PFSK-1 (cell line): ENCODE data around the gene ITGA7.

Experiments
- FOXP2 ChIP-seq: optimal IDR thresholded peaks from 2 replicates; pipeline ENCODE3; 2011; ENCODE audit warnings: borderline replicate concordance, control low read depth, inconsistent platforms; ENCODE audit not compliant: insufficient read depth; ENCODE audit errors: extremely low read length, extremely low read depth
- POLR2AphosphoS5 ChIP-seq: IDR thresholded peaks from 2 replicates; pipeline ENCODE4 v1.6.1; 2012; ENCODE audit warnings: low read depth, mild to moderate bottlenecking, control low read depth, low read length, moderate library complexity
- SIN3A ChIP-seq: IDR thresholded peaks from 2 replicates; pipeline ENCODE4 v1.6.1; 2012; ENCODE audit warnings: mild to moderate bottlenecking, low read length, moderate library complexity, borderline replicate concordance; ENCODE audit not compliant: insufficient read depth
- TAF1 ChIP-seq: IDR thresholded peaks from 2 replicates; pipeline ENCODE4 v1.6.1; 2012; ENCODE audit warnings: low read length, control low read depth, borderline replicate concordance; ENCODE audit not compliant: insufficient read depth
- TF ChIP-seq, protein P1 (sequence below), 2 experiments: IDR thresholded peaks; 2 replicates each; pipeline versions ENCODE4 v1.6.1 to v1.8.0; 2011 to 2012; ENCODE audit warnings: low read depth in 2 of 2, low read length in 2 of 2, control low read depth in 1 of 2, inconsistent platforms in 1 of 2, mild to moderate bottlenecking in 1 of 2, moderate library complexity in 1 of 2; ENCODE audit not compliant: insufficient read depth in 1 of 2

The ITGA7 gene

DNA sequence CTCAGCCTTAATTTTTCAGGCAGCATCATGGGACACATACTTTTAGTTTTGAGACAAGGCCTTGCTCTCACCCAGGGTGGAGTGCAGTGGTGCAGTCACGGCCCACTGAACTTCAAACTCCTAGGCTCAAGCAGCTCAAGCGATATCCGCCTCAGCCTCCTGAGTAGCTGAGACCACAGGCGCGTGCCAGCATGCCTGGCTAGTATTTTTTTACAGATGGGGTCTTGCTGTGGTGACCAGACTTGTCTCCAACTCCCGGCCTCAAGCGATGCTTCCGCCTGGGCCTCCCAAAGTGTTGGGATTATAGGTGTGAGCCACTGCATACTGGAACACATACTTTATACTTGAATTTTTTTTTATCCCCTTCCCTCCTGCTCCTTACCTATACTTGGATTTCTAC lies 15.2 kb upstream of the ITGA7 start:
- TF ChIP-seq TAF1 = no peak
- TF ChIP-seq SIN3A = no peak
- TF ChIP-seq FOXP2 = no peak
- TF ChIP-seq, protein P1, sequence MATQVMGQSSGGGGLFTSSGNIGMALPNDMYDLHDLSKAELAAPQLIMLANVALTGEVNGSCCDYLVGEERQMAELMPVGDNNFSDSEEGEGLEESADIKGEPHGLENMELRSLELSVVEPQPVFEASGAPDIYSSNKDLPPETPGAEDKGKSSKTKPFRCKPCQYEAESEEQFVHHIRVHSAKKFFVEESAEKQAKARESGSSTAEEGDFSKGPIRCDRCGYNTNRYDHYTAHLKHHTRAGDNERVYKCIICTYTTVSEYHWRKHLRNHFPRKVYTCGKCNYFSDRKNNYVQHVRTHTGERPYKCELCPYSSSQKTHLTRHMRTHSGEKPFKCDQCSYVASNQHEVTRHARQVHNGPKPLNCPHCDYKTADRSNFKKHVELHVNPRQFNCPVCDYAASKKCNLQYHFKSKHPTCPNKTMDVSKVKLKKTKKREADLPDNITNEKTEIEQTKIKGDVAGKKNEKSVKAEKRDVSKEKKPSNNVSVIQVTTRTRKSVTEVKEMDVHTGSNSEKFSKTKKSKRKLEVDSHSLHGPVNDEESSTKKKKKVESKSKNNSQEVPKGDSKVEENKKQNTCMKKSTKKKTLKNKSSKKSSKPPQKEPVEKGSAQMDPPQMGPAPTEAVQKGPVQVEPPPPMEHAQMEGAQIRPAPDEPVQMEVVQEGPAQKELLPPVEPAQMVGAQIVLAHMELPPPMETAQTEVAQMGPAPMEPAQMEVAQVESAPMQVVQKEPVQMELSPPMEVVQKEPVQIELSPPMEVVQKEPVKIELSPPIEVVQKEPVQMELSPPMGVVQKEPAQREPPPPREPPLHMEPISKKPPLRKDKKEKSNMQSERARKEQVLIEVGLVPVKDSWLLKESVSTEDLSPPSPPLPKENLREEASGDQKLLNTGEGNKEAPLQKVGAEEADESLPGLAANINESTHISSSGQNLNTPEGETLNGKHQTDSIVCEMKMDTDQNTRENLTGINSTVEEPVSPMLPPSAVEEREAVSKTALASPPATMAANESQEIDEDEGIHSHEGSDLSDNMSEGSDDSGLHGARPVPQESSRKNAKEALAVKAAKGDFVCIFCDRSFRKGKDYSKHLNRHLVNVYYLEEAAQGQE (IDR thresholded peaks at IDR 0.05; ENCODE audit: insufficient read depth in 1 of 2, low read depth in 2 of 2, low read length in 2 of 2) = no peak
- no peak; the same call in 1 of the 2 replicates for TF ChIP-seq POLR2AphosphoS5

GRCh38 chr12:55721601-55722213 lies 14.0 kb upstream of the ITGA7 start:
- TF ChIP-seq TAF1 = no peak
- TF ChIP-seq FOXP2 = no peak
- TF ChIP-seq, protein P1 (IDR thresholded peaks at IDR 0.05; ENCODE audit: insufficient read depth in 1 of 2, low read depth in 2 of 2, low read length in 2 of 2) = no peak
- TF ChIP-seq POLR2AphosphoS5 = no peak; the same call in 1 of the 2 replicates
- no peak for TF ChIP-seq SIN3A

- TF ChIP-seq POLR2AphosphoS5 (no peak), TAF1 (no peak), FOXP2 (no peak), SIN3A (no peak)
- TF ChIP-seq, protein P1 (IDR thresholded peaks at IDR 0.05; ENCODE audit: insufficient read depth in 1 of 2, low read depth in 2 of 2, low read length in 2 of 2) = no peak
Observed at GRCh38 chr12:55720894-55721444, 13.3 kb upstream of the ITGA7 start.

DNA sequence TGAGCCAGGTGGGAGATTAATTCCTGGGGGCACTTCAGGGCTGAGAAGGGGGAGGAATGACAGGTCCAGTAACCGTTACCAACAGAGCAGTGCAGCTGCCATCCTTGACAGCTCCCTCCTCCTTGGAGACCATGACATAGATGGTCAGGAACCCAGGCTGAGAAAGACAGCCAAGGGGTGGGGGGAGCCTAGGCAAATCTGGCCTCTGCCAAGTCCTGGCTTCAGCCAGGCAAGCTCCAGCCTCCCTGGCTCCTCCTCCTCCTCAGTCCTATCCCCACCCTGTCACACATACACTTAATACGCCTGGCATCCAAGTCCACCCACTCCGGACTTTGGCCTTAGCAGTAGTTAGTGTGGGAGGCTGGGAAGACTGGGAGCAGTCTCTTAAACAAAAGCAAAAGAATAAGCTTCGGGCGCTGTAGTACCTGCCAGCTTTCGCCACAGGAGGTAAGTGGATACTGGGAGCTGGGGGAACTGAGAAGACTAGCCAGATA lies 12.4 kb upstream of the ITGA7 start, which contains the start of gene RDH5:
Gene RDH5 (plus strand): TSS at position 323 of the 494 bp plus-strand sequence. CDS start 792 bp downstream, outside the sequence.
- TF ChIP-seq POLR2AphosphoS5 = no peak
- no peak for TF ChIP-seq TAF1
- TF ChIP-seq, protein P1 (IDR thresholded peaks at IDR 0.05; ENCODE audit: insufficient read depth in 1 of 2, low read depth in 2 of 2, low read length in 2 of 2) = no peak
- TF ChIP-seq FOXP2 = no peak
- TF ChIP-seq SIN3A = no peak
